Measurements from ENCODE around the gene PLA2R1. TPM values are rescaled to one million over a fixed set of nuclear protein-coding genes. Genes with fewer than 3 reads are reported as not detected.
A peak's percentile ranks its signal among the peaks of the same experiment; 100 is the strongest.

Gene PLA2R1
- 10 to 100 TPM; 24.1 to 36.2 (median 24.9) TPM for total RNA-seq

DNA sequence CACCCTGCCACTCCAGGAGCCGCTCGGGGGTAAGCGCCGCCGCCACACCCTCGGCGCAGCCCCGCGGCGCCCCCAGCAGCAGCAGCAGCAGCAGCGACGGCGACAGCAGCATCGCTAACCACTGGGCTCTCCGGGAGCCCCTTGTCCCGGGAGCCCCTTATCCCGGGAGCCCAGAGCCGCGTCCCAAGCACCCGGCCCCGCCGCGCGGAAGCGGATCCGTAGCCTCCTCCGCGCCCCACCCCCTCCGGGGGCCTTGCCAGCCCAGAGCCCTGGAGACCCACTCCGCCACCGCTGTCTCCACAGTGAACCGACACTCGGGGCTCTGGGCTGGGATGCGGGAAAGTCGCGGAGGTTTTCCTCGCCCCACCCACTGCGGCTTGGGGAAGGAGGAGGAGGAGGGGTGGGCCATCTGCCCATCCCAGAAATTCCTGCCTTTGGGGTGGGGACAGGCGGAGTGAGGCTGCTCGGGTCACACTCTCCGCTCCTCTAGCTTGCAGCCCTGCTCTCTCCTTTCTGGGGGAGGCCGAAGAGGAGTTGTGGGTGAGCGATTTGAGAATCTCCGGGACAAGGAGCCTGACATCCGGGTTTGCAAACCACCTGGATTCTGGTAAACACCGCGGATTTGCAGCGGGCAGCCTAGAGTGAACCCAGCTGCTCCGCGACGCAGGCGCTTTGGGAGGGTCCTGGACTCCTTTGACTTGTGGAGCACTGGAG, at the start of gene PLA2R1:
Gene PLA2R1 (minus strand): TSS at position 324 of the 714 bp plus-strand sequence. CDS start 212 bp downstream, at position 112.
- intact Hi-C loops (cut with DNase I; ENCODE audit: low total_unique reads), result no loop called here
- Histone ChIP-seq H3K27ac (peak within 1 kb of the TSS; percentile 76 to 86), H3K36me3 (no peaks in the 10 kb centered on the region), H3K4me3 (peak within 1 kb of the TSS; percentile 68 to 85), H3K4me1 (no peaks in the 10 kb centered on the region), H3K27me3 (no peaks in the 10 kb centered on the region), H3K9me3 (no peaks in the 10 kb centered on the region)
- TF ChIP-seq POLR2A (IDR thresholded peaks at IDR 0.05) (peak in 1 of 2 donors; percentile 28), CTCF (IDR thresholded peaks at IDR 0.05) (no peak)
- DNase-seq, result peak; percentile 63 to 74

- H3K9me3 ChIP-seq, result no peaks in the 10 kb centered on the region
- H3K27ac ChIP-seq, result no peak overlapping the region
- TF ChIP-seq POLR2A (IDR thresholded peaks at IDR 0.05) (no peak), CTCF (IDR thresholded peaks at IDR 0.05) (no peak)
- no peaks in the 10 kb centered on the region for H3K27me3 ChIP-seq
- no peak overlapping the region for H3K4me3 ChIP-seq
- H3K36me3 ChIP-seq, result no peaks in the 10 kb centered on the region
- no peaks in the 10 kb centered on the region for H3K4me1 ChIP-seq
- DNase-seq, result no peak
- intact Hi-C loops (cut with DNase I; ENCODE audit: low total_unique reads), result no loop called here
Measured at GRCh38 chr2:160110674-160111239, 48.3 kb upstream of the PLA2R1 start.

GRCh38 chr2:160109939-160110673, 47.7 kb upstream of the PLA2R1 start:
- no peak overlapping the region for H3K4me3 ChIP-seq
- intact Hi-C loops (cut with DNase I; ENCODE audit: low total_unique reads), result loop anchor here (10.0 kb wide), 1 partner anchor 895 kb away; no protein-coding TSS in a partner anchor
- H3K27me3 ChIP-seq, result no peaks in the 10 kb centered on the region
- H3K36me3 ChIP-seq, result no peaks in the 10 kb centered on the region
- no peak overlapping the region for H3K27ac ChIP-seq
- DNase-seq, result peak; percentile 61 to 75
- no peaks in the 10 kb centered on the region for H3K4me1 ChIP-seq
- H3K9me3 ChIP-seq, result no peaks in the 10 kb centered on the region
- TF ChIP-seq CTCF (IDR thresholded peaks at IDR 0.05) (peak; percentile 79 to 90 (median 82)), POLR2A (IDR thresholded peaks at IDR 0.05) (no peak)

DNA sequence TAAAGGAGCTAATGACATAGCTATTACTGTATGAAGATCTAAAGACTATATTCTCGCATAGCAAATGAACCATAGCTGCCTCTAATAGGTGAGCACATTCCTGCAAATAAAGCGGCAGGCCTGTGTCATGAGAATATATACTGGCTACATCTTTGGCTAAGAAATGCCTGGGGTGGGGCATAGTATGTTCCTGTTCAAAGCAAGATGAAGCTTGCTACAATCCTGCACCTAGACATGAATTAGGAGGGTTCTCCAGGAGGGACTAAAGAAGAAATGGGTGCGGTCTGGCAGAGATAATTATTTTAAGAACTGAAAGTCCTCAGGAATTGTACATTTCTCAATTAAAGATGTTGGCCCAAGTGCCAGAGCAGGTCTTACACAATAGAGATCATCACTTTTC, 46.8 kb upstream of the PLA2R1 start:
- Histone ChIP-seq H3K27ac (no peak overlapping the region), H3K4me3 (no peak overlapping the region), H3K9me3 (no peaks in the 10 kb centered on the region), H3K4me1 (no peaks in the 10 kb centered on the region), H3K36me3 (no peaks in the 10 kb centered on the region), H3K27me3 (no peaks in the 10 kb centered on the region)
- DNase-seq, result no peak
- TF ChIP-seq POLR2A (IDR thresholded peaks at IDR 0.05) (no peak), CTCF (IDR thresholded peaks at IDR 0.05) (no peak)
- intact Hi-C loops (cut with DNase I; ENCODE audit: low total_unique reads), result loop anchor here (10.0 kb wide), 1 partner anchor 896 kb away; no protein-coding TSS in a partner anchor
